GM15510 (cell line): ENCODE data around the gene MSL3B.

Source experiments
- POLR2A ChIP-seq: IDR thresholded peaks from 3 replicates; pipeline ENCODE4 v1.6.1; 2011; ENCODE audit warnings: borderline replicate concordance; ENCODE audit not compliant: insufficient read length; ENCODE audit errors: extremely low read depth

Gene MSL3B

DNA sequence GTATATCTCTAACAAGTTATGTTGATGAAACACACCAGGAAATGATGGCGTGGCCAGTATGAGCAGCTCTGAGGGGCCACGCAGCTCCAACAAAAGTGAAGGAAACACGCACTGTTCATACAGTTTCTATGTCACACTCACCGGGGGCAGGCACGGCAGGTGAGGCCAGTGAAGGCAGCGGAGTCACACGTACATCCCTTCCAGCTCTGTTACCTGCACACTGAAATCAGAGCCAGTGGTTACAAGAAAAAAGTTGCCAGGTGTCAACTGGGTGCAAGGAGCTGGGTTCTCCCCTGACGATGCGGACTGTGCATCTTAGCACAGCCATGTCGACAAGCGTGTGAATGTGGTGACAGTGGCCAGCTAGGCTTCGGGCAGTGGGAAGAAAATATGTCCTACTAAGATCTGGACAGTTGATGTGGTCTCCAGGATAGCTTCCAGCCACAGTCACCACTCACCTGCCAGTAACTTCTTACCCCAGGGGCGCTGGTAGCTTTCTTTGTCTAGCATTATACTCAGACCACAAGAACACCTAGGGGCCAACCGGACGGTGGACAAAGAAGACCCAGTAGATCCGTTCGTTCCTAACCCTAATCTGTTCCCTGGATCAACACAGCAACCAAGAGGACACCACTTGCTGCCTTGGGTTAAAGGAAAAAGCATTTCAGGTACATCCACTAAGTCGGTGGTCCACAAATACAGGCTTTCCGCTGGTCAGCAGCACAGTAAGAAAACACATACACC is 23.9 kb downstream of the MSL3B start:
- TF ChIP-seq POLR2A, result no peak

GRCh38 chr2:233841183-233841582 is 27.0 kb downstream of the MSL3B start:
- TF ChIP-seq POLR2A, result no peak

- TF ChIP-seq POLR2A, result no peak
Measured at GRCh38 chr2:233840520-233840919, 27.7 kb downstream of the MSL3B start.

GRCh38 chr2:233839447-233839820 is 28.8 kb downstream of the MSL3B start:
- TF ChIP-seq POLR2A, result no peak

DNA sequence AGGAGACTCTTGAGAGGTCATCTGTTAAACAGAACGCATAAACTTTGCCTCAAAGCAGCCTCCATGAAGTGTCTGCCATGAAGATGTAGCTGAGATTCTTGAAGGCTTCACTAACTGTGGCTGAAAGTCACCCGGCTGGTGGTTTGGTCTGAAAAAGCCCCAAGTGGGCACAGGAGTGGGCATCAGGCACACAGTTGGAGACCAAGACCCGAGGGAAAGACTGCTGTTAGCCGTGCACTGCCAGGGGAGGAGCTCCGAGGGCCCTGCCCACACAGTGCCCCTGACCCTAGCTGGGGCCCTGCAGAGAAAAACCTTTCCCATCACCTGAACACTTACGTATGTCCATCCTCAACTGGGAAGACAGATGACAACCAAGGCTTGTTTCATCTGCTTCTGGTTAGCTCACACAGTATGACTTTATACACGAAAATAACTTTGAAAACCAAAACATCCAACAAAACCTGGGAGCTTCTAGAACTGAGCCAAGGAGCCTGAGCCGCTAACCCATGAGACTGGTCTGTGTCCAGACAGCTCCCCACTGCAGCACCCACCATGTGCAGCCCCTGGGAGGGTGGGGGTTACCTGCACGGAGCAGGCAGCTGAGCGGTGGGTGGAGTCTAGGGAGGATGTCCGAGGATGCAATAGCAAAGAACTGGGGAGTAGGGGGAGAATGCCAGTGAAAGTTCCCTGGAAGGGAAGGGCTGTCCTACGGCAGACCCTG is 29.3 kb downstream of the MSL3B start:
- no peak for TF ChIP-seq POLR2A

DNA sequence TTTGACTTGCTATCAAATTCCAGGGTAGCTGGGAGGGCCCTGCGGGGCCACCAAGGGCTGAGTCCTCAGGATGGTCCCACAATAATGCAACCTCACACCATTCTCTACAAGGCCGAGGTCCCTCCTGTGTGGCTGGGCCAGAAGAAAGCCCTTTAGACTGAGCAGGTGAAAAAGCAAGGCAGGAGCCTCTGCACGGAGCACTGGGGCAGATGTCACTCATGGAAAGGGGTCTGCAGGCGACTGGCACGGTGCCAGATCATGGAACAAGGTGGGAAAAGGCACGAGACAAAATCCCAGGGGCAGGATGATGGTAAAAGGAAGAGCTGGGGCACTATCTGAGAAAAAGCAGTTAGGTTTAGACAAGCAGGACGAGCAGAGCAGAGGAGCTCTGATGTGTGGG is 29.9 kb downstream of the MSL3B start:
- TF ChIP-seq POLR2A, result no peak

GRCh38 chr2:233837694-233838229 is 30.4 kb downstream of the MSL3B start:
- no peak for TF ChIP-seq POLR2A

- no peak for TF ChIP-seq POLR2A
Measured at GRCh38 chr2:233836359-233836758, 31.8 kb downstream of the MSL3B start.

DNA sequence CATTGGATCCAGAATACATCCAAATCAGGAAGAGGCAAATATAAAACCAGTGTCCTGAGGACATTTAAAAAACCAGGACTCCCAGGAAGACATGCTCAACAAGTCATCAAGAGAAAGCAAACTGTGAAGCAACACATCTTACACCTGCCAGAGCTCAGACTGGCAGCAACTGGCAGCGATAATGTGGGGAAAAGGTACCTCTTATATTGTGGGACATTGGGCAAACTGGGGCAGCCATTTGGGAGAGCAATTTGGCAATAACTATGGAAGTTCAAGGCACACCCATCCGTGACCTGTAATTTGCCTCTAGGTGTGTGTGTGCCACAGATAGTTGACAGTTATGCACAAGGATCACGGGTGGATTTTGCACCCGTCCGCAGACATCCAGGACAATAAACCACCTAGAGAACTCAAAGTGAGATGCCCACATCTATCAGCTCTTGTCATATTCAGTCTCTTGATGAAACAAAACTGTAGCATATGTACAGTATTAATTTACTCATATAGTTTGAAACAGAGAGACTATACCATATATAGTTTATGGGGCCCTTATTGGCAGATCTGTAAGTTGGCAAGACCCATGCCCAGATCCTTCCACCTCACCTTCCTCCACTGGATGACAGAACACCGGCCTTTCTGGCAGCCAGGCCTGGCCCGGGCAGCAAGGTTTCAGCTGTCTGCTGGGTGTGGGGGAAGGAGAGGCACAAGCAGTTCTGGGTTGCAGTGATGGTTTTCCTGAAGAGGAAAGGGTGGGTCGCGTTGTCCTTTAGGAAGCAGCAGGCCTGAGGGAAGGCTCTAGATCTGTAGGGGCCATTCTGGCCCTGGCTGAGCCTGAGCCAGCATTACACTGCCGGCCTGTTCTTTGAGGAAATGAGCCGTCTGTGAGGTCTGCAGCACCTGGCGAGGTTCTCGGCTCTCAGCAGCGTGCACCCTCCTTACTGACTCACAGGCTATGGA is 32.7 kb downstream of the MSL3B start:
- no peak for TF ChIP-seq POLR2A

DNA sequence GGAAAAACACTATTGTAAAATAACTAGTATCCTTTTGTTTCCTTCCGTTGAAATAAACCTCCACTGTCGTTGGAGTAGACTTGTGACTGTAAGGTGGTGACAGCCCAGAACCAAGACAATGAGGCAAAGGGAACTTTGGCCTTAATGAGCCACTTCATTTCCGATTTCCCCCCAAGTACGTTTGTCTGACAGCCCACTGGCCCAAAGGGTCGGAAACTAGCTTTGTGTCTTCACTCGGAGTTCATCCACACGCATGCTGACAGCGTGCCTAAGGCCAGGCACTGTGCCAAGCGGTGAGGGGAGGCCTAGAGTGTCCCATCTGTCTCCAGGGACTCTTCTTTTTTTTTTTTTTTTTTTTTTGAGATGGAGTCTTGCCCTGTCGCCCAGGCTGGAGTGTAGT is 34.8 kb downstream of the MSL3B start:
- no peak for TF ChIP-seq POLR2A

- TF ChIP-seq POLR2A, result no peak
Measured at GRCh38 chr2:233832869-233833311, 35.3 kb downstream of the MSL3B start.

DNA sequence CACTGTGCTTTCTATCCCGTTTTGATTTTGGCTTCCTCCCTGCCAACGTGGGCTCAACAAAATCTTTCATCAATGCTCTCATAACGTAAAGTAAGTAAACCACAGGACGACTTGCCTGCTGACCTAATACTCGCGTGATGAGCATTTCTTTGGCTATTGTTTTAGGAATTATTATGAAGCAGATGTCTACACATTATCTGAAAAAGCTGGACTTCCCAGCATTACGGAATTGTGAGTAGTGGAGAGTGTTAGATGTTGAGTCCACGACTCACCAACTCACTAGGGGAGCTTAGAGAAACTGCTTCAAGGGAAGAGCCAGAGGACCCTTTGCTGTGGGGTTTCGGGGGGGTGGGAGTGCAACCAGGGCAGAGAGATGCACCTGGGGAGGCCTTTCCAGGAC is 35.8 kb downstream of the MSL3B start:
- TF ChIP-seq POLR2A, result no peak

DNA sequence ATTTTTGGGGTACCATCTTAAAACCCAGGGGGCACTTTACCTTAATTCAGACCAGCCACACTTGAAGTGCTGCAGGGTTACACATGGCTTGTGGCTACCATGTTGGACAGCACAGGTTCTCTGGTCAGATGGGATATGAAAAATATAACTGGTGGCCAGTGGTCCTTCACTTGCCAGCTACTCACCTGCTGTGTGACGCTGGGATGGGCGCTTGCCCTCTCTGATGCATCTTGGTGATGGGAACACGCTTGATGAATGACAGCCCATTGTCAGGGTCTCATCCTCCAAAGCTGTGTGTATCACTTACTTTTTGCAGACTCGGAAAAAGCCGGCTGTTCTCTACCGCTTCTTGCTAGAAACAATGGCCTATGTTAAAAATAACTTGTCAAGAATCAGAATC is 36.3 kb downstream of the MSL3B start:
- TF ChIP-seq POLR2A, result no peak

DNA sequence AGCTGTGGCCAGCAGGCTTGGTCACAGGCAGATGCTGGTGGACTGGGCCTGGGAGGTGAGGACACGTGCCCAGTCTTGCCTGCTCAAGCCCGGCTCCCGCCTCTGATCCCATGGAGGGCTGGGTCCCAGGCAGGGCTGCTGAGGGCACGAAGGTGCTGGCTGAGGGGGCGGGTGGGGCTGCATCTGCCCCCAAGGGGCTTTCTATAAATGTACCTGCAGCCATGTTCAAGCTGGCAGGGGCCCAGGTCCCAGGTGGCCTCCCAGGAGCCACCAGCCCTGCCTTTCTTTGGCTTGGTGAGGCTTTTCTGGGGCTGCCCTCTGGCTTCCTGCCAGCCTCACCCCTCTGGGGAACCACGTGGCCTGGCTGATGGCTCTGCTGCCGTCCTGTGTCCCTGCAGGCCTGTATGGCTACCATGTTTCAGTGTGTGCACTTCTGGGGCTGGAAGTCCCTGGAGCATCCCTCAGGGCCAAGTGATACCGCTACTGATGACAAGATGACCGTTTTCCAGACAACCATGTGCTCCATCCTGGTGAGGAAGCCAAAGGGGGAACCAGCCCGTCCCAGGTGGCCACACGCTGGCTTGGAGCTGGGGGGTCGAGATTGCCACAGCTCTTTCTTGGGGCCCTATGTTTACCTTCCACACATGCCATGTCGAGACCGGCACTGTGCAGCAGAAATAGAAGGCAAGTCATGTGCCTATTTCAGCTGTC is 37.0 kb downstream of the MSL3B start:
- no peak for TF ChIP-seq POLR2A

DNA sequence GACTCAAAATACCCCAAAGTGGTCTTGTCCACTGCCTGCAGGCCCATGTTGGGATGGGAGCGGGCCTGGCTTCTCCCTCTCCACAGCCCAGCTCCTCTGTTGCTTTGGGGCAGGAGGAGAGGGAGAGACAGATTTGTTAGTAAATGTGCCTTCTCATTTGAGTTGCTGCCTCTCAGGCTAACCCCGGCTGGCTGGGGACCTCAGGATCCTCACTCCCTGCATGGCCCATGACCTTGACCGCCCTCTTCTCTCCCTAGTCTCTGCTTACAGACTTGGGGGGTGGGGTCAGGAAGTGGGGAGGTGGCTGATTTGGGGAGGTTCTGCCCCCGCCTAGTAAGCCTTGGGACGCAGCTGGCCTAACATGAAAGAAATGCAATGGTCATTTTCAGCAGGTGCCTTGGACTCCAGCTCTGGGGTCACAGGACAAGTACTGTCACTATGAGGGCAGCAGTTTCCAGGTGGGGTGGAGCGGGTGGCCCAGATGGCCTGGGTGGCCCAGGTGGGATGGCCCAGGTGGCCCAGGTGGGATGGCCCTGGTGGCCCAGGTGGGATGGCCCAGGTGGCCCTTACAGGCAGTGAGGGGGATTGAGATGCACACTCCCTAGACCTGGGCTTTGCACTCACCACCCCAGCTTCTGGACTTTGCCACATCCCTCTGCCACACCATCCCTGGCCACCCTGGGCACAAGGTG is 37.9 kb downstream of the MSL3B start:
- TF ChIP-seq POLR2A, result no peak
